ENCODE measurements around the gene FOXA1.

DNA sequence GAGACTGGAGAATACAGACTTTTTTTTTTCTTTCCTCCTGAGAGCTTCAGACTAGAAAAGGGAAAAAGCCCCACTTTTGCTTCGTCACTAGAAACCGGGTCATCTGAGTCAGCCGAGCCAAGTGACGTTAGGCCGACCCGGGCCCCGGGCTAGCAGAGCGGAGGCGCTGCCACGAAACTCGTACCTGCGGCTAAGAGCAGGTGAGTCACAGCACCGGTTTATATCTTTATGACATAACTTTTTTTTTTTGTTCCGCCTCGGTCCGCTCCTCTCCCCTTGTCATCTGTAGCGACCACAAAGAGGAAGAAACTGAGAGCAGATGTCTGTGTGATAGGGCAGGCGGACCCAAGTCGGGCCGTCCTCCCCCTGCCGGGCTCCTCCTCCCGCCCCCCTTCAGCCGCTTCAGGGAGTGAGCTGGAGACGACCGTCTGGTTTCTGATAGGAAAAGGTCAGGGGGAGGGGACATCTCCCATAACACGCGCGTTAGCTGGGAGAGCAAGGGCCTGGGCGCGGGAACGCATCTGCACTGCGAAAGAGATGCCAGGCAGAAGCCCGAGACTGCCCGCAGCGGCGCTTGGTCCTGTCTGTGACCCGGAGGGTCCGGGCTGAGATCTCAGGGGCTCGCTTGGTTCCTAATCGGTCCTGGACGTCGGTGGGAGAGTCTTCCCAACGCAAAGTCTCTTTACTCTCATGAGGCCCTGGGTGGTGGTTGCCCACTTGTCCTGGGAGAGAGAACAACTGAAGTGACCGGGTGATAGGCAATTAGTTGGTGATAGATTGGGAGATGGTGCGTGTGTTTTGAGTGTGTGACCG lies 966 bp upstream of the FOXA1 start:
- TF ChIP-seq, protein P1, sequence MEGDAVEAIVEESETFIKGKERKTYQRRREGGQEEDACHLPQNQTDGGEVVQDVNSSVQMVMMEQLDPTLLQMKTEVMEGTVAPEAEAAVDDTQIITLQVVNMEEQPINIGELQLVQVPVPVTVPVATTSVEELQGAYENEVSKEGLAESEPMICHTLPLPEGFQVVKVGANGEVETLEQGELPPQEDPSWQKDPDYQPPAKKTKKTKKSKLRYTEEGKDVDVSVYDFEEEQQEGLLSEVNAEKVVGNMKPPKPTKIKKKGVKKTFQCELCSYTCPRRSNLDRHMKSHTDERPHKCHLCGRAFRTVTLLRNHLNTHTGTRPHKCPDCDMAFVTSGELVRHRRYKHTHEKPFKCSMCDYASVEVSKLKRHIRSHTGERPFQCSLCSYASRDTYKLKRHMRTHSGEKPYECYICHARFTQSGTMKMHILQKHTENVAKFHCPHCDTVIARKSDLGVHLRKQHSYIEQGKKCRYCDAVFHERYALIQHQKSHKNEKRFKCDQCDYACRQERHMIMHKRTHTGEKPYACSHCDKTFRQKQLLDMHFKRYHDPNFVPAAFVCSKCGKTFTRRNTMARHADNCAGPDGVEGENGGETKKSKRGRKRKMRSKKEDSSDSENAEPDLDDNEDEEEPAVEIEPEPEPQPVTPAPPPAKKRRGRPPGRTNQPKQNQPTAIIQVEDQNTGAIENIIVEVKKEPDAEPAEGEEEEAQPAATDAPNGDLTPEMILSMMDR (IDR thresholded peaks at IDR 0.05) = no peak
- no peak for TF ChIP-seq POLR2A (IDR thresholded peaks at IDR 0.05)

All from heart left ventricle (tissue), 13 donors.